ENCODE measurements around the gene GPR108.

The GPR108 gene

DNA sequence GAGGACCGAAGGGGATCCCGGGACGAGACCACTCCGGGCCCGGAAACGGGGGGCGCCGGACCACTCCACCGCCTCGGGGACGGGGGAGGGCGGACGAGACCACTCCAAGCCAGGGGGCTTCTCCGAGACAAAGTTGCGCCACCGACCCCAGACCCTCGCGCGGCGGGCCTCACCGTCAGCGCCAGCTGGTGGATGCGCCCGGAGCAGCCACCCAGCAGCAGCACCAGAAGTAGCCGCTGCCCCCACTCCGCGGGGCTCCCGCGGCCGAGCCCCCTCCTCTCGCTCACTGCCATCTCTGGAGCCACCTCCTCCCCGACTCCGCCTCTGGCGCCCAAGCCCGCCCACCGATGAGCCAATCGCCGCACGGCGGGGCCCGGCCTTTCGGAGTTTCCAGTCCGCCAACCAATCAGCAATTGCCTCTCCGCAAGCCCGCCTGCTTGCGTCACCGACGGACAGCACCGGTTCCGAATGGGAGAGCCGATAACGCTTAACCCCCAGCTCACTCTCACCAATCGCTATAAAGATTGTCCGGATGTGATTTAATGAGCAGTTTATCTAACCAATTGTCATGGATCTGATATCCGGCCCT lies at the start of gene GPR108 (continued):
- TF ChIP-seq ZSCAN30 (tag by site-specific recombination; IDR thresholded peaks at IDR 0.05) (peak; percentile 90), ZNF2 (tag by site-specific recombination; IDR thresholded peaks at IDR 0.05) (peak; percentile 91; the same call in 1 of the 2 replicates), ZNF664 (tag by site-specific recombination; IDR thresholded peaks at IDR 0.05) (no peak), KLF10 (tag by site-specific recombination; IDR thresholded peaks at IDR 0.05) (peak; percentile 91), ZNF423 (tag by site-specific recombination; IDR thresholded peaks at IDR 0.05) (peak; percentile 24; the same call in 1 of the 2 replicates), ZNF175 (tag by site-specific recombination; IDR thresholded peaks at IDR 0.05) (no peak), ZSCAN23 (tag by site-specific recombination; IDR thresholded peaks at IDR 0.05) (peak; percentile 89), ZNF768 (tag by site-specific recombination; IDR thresholded peaks at IDR 0.05) (no peak), ZNF521 (tag by site-specific recombination; IDR thresholded peaks at IDR 0.05) (no peak), ZNF239 (tag by site-specific recombination; IDR thresholded peaks at IDR 0.05) (no peak), MYNN (tag by site-specific recombination; IDR thresholded peaks at IDR 0.05; ENCODE audit: borderline replicate concordance) (no peak), ZNF585B (tag by site-specific recombination; IDR thresholded peaks at IDR 0.05) (no peak), ZNF248 (tag by site-specific recombination; IDR thresholded peaks at IDR 0.05) (no peak), ZBTB1 (tag by site-specific recombination; IDR thresholded peaks at IDR 0.05) (0 out of 2 replicates have a peak, but pooled peaks have one; percentile 46), SCRT1 (tag by site-specific recombination; IDR thresholded peaks at IDR 0.05; ENCODE audit: borderline replicate concordance) (no peak), KLF7 (tag by site-specific recombination; IDR thresholded peaks at IDR 0.05; ENCODE audit: borderline replicate concordance) (0 out of 2 replicates have a peak, but pooled peaks have one; percentile 34), ZNF324 (tag by site-specific recombination; IDR thresholded peaks at IDR 0.05) (peak; percentile 98), YY1 (tag by site-specific recombination; IDR thresholded peaks at IDR 0.05) (peak; percentile 78), OSR2 (tag by site-specific recombination; IDR thresholded peaks at IDR 0.05) (peak; percentile 73), MEIS1 (CRISPR knock-in tag; IDR thresholded peaks at IDR 0.05; ENCODE audit: borderline replicate concordance) (no peak), ZNF292 (tag by site-specific recombination; IDR thresholded peaks at IDR 0.05; ENCODE audit: borderline replicate concordance, low read depth) (no peak), TCF7L2 (IDR thresholded peaks at IDR 0.05; ENCODE audit: borderline replicate concordance, low read depth, low read length) (peak; percentile 72; the same call in 1 of the 2 replicates), BCL11B (tag by site-specific recombination; IDR thresholded peaks at IDR 0.05; ENCODE audit: low read depth) (peak; percentile 37; the same call in 1 of the 2 replicates)
- TF ChIP-seq, protein P1, sequence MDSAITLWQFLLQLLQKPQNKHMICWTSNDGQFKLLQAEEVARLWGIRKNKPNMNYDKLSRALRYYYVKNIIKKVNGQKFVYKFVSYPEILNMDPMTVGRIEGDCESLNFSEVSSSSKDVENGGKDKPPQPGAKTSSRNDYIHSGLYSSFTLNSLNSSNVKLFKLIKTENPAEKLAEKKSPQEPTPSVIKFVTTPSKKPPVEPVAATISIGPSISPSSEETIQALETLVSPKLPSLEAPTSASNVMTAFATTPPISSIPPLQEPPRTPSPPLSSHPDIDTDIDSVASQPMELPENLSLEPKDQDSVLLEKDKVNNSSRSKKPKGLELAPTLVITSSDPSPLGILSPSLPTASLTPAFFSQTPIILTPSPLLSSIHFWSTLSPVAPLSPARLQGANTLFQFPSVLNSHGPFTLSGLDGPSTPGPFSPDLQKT (IDR thresholded peaks at IDR 0.05; ENCODE audit: borderline replicate concordance, low read depth, low read length), result peak; percentile 98
- TF ChIP-seq, protein P2, sequence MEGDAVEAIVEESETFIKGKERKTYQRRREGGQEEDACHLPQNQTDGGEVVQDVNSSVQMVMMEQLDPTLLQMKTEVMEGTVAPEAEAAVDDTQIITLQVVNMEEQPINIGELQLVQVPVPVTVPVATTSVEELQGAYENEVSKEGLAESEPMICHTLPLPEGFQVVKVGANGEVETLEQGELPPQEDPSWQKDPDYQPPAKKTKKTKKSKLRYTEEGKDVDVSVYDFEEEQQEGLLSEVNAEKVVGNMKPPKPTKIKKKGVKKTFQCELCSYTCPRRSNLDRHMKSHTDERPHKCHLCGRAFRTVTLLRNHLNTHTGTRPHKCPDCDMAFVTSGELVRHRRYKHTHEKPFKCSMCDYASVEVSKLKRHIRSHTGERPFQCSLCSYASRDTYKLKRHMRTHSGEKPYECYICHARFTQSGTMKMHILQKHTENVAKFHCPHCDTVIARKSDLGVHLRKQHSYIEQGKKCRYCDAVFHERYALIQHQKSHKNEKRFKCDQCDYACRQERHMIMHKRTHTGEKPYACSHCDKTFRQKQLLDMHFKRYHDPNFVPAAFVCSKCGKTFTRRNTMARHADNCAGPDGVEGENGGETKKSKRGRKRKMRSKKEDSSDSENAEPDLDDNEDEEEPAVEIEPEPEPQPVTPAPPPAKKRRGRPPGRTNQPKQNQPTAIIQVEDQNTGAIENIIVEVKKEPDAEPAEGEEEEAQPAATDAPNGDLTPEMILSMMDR (tag by site-specific recombination; IDR thresholded peaks at IDR 0.05), result 0 out of 2 replicates have a peak, but pooled peaks have one; percentile 6
- TF ChIP-seq, protein P3, sequence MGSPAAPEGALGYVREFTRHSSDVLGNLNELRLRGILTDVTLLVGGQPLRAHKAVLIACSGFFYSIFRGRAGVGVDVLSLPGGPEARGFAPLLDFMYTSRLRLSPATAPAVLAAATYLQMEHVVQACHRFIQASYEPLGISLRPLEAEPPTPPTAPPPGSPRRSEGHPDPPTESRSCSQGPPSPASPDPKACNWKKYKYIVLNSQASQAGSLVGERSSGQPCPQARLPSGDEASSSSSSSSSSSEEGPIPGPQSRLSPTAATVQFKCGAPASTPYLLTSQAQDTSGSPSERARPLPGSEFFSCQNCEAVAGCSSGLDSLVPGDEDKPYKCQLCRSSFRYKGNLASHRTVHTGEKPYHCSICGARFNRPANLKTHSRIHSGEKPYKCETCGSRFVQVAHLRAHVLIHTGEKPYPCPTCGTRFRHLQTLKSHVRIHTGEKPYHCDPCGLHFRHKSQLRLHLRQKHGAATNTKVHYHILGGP (tag by site-specific recombination; IDR thresholded peaks at IDR 0.05), result no peak
- TF ChIP-seq, protein P4, sequence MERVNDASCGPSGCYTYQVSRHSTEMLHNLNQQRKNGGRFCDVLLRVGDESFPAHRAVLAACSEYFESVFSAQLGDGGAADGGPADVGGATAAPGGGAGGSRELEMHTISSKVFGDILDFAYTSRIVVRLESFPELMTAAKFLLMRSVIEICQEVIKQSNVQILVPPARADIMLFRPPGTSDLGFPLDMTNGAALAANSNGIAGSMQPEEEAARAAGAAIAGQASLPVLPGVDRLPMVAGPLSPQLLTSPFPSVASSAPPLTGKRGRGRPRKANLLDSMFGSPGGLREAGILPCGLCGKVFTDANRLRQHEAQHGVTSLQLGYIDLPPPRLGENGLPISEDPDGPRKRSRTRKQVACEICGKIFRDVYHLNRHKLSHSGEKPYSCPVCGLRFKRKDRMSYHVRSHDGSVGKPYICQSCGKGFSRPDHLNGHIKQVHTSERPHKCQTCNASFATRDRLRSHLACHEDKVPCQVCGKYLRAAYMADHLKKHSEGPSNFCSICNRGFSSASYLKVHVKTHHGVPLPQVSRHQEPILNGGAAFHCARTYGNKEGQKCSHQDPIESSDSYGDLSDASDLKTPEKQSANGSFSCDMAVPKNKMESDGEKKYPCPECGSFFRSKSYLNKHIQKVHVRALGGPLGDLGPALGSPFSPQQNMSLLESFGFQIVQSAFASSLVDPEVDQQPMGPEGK (tag by site-specific recombination; IDR thresholded peaks at IDR 0.05), result peak; percentile 98
- TF ChIP-seq, protein P5, sequence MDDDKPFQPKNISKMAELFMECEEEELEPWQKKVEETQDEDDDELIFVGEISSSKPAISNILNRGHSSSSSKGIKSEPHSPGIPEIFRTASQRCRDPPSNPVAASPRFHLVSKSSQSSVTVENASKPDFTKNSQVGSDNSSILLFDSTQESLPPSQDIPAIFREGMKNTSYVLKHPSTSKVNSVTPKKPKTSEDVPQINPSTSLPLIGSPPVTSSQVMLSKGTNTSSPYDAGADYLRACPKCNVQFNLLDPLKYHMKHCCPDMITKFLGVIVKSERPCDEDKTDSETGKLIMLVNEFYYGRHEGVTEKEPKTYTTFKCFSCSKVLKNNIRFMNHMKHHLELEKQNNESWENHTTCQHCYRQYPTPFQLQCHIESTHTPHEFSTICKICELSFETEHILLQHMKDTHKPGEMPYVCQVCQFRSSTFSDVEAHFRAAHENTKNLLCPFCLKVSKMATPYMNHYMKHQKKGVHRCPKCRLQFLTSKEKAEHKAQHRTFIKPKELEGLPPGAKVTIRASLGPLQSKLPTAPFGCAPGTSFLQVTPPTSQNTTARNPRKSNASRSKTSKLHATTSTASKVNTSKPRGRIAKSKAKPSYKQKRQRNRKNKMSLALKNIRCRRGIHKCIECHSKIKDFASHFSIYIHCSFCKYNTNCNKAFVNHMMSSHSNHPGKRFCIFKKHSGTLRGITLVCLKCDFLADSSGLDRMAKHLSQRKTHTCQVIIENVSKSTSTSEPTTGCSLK (tag by site-specific recombination; IDR thresholded peaks at IDR 0.05), result no peak
- TF ChIP-seq, protein P6, sequence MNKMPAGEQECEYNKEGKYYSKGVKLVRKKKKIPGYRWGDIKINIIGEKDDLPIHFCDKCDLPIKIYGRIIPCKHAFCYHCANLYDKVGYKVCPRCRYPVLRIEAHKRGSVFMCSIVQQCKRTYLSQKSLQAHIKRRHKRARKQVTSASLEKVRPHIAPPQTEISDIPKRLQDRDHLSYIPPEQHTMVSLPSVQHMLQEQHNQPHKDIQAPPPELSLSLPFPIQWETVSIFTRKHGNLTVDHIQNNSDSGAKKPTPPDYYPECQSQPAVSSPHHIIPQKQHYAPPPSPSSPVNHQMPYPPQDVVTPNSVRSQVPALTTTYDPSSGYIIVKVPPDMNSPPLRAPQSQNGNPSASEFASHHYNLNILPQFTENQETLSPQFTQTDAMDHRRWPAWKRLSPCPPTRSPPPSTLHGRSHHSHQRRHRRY (tag by site-specific recombination; IDR thresholded peaks at IDR 0.05), result no peak

Measured in HEK293 (cell line).